DOHH2 (cell line): ENCODE data around the gene TMCO1.
"Not testable (repeated sequence)": the region's sequence is repeated elsewhere in the genome, so short reads cannot be mapped to it uniquely, and the experiment has no call there.

Experiments used
- H3F3A ChIP-seq: fragments of 200-600 bp; sonication (generic), shearing (Covaris generic); 2 replicates; pipeline ENCODE4 v1.6.0; 2016; ENCODE audit warnings: antibody characterized with exemption, mild to moderate bottlenecking; ENCODE audit not compliant: control insufficient read depth, insufficient read depth
- H3K27ac ChIP-seq: fragments of 200-600 bp; sonication (generic); 2 replicates; pipeline ENCODE4 v1.5.1; 2014; ENCODE audit warnings: low read depth, mild to moderate bottlenecking, low read length, moderate library complexity
- H3K27me3 ChIP-seq: fragments of 200-600 bp; sonication (generic); 2 replicates; pipeline ENCODE4 v1.6.1; 2014; ENCODE audit warnings: mild to moderate bottlenecking, low read length, mixed read lengths; ENCODE audit not compliant: control insufficient read depth
- H3K36me3 ChIP-seq: fragments of 200-600 bp; sonication (generic); 2 replicates; pipeline ENCODE4 v1.6.1; 2014; ENCODE audit warnings: mild to moderate bottlenecking, low read length, moderate library complexity, mixed read lengths; ENCODE audit not compliant: control insufficient read depth
- H3K4me1 ChIP-seq: fragments of 200-600 bp; sonication (generic); 2 replicates; pipeline ENCODE4 v1.6.1; 2014; ENCODE audit warnings: mild to moderate bottlenecking, low read length, mixed read lengths; ENCODE audit not compliant: control insufficient read depth
- H3K4me2 ChIP-seq: fragments of 200-600 bp; sonication (generic); 2 replicates; pipeline ENCODE4 v1.6.0; 2014; ENCODE audit warnings: mild to moderate bottlenecking, low read length, moderate library complexity
- H3K4me3 ChIP-seq: fragments of 200-600 bp; sonication (generic); 2 replicates; pipeline ENCODE4 v1.5.1; 2014; ENCODE audit warnings: mild to moderate bottlenecking, low read length, mixed read lengths
- H3K79me2 ChIP-seq: fragments of 200-600 bp; sonication (generic); 2 replicates; pipeline ENCODE4 v1.6.1; 2014; ENCODE audit warnings: mild to moderate bottlenecking, low read length, mixed read lengths; ENCODE audit not compliant: control insufficient read depth
- H3K9me2 ChIP-seq: fragments of 200-600 bp; sonication (generic); replicated peaks from 2 replicates; pipeline ENCODE4 v1.6.1; 2014; ENCODE audit warnings: mild to moderate bottlenecking, low read length, mixed read lengths; ENCODE audit not compliant: control insufficient read depth
- H3K9me3 ChIP-seq: fragments of 200-600 bp; sonication (generic); 2 replicates; pipeline ENCODE4 v1.6.1; 2014; ENCODE audit warnings: antibody characterized with exemption, low read length, mixed read lengths; ENCODE audit not compliant: control insufficient read depth, insufficient read depth
- H4K20me1 ChIP-seq: fragments of 200-600 bp; sonication (generic); 2 replicates; pipeline ENCODE4 v1.6.0; 2014; ENCODE audit warnings: low read depth, mild to moderate bottlenecking, antibody characterized with exemption, low read length, moderate library complexity; ENCODE audit not compliant: control insufficient read depth, insufficient read depth
- EZH2phosphoT487 ChIP-seq: fragments of 200-600 bp; sonication (generic); IDR thresholded peaks from 2 replicates; pipeline ENCODE4 v1.6.1; 2017; ENCODE audit warnings: borderline replicate concordance, mild to moderate bottlenecking, antibody characterized with exemption, low read length, moderate library complexity, mixed read lengths
- TF ChIP-seq, protein P1 (sequence below): fragments of 200-600 bp; sonication (generic); IDR thresholded peaks from one replicate; pipeline ENCODE4 v1.5.1; 2014; ENCODE audit warnings: antibody characterized with exemption, mild to moderate bottlenecking, low read depth, low read length; ENCODE audit not compliant: poor library complexity, severe bottlenecking

The TMCO1 gene

DNA sequence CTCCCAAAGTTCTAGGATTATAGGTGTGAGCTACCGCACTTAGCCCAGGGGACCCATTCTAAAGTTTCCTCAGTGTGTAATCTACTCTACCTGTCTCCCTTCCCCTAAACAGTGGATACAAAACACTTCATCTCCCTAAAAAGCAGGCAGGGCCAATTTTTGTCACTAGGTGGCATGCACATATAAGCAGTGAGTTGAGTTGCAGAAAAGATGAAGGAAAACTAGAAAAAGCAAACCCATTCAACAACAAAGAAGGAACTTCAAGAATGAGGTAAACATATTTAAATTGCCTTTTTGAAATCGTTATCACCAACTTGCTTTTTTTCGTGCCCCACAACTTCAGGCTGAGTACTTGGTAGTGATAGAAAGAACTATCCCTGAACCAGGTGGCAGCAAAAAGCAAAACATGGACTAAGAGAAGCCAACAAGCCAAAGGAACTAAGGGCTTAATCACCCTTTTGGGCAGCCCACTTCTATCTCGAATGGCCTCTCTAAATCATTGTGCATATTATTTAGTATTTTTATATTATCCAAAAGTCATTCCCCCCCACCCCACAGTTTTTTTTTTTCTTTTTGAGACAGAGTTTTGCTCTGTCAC, 50.7 kb downstream of the TMCO1 start:
- Histone ChIP-seq H3K36me3 (no peaks in the 10 kb centered on the region), H4K20me1 (no peaks in the 10 kb centered on the region; the same call in 1 of the 2 replicates), H3K4me1 (peaks cover 3% of the 10 kb centered on the region; the same call in 1 of the 2 replicates), H3K79me2 (no peaks in the 10 kb centered on the region), H3K9me3 (no peaks in the 10 kb centered on the region), H3F3A (no peaks in the 10 kb centered on the region), H3K9me2 (no peaks in the 10 kb centered on the region), H3K4me3 (no peak overlapping the region), H3K27me3 (peaks cover 13% of the 10 kb centered on the region), H3K27ac (no peak overlapping the region), H3K4me2 (no peak overlapping the region)
- TF ChIP-seq EZH2phosphoT487, result no peak
- TF ChIP-seq, protein P1, sequence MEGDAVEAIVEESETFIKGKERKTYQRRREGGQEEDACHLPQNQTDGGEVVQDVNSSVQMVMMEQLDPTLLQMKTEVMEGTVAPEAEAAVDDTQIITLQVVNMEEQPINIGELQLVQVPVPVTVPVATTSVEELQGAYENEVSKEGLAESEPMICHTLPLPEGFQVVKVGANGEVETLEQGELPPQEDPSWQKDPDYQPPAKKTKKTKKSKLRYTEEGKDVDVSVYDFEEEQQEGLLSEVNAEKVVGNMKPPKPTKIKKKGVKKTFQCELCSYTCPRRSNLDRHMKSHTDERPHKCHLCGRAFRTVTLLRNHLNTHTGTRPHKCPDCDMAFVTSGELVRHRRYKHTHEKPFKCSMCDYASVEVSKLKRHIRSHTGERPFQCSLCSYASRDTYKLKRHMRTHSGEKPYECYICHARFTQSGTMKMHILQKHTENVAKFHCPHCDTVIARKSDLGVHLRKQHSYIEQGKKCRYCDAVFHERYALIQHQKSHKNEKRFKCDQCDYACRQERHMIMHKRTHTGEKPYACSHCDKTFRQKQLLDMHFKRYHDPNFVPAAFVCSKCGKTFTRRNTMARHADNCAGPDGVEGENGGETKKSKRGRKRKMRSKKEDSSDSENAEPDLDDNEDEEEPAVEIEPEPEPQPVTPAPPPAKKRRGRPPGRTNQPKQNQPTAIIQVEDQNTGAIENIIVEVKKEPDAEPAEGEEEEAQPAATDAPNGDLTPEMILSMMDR, result peak; percentile 84

DNA sequence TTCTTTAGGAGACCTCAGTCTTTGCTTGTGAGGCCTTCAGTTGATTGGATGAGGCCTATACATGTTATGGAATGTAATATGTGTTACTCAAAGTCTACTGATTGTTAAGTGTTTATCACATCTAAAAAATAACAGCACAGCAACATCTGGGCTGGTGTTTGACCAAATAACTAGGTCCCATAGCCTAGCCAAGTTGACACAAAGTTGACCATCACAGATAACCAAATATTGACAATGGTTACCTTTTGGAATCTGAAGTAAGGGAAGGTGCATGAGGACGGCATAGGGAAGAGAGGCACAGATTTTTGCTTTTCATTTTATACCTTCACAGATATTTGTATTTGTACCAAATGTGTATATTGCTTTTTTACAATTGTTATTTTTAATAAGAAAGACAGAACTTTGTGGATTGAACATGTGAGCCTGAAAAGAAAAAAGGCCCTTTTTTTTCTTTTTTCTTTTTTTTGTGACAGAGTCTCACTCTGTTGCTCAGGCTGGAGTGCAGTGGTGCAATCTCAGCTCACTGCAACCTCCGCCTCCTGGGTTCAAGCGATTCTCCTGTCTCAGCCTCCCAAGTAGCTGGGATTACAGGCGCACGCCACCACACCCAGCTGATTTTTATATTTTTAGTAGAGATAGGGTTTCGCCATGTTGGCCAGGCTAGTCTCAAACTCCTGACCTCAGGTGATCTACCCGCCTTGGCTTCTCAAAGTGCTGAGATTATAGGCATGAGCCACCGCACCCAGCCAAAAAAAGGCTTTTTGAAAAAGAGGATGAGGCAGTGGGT, 52.2 kb downstream of the TMCO1 start:
- H3K27me3 ChIP-seq, result peaks cover 13% of the 10 kb centered on the region
- H3K9me2 ChIP-seq, H3K4me1 ChIP-seq, H3K9me3 ChIP-seq, H3K4me3 ChIP-seq, H4K20me1 ChIP-seq, H3F3A ChIP-seq, H3K27ac ChIP-seq, H3K4me2 ChIP-seq, H3K36me3 ChIP-seq, H3K79me2 ChIP-seq: not testable (repeated sequence)

DNA sequence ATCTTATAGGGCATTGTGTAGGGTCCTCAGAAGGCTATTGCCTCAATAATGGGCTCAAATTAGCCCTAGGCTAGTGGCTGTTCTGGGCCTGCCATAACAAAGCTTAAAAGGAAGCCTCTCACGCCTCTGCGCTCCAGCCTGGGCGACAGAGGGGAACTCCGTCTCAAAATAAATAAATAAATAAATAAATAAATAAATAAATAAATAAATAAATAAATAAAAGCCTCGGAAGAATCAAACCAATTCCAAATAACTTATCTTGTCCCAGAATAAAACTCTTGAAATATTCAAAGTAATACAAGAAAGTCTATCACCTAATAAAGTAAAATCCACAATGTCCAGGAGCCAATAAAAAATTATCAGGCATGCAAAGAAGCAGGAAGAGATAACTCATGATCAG, 55.9 kb downstream of the TMCO1 start:
- no peaks in the 10 kb centered on the region for H4K20me1 ChIP-seq
- H3K36me3 ChIP-seq, result no peaks in the 10 kb centered on the region
- no peaks in the 10 kb centered on the region for H3K4me1 ChIP-seq
- H3K9me2 ChIP-seq, result no peaks in the 10 kb centered on the region
- H3K4me2 ChIP-seq, result no peak overlapping the region
- no peaks in the 10 kb centered on the region for H3K9me3 ChIP-seq
- no peak overlapping the region for H3K4me3 ChIP-seq
- no peak for TF ChIP-seq EZH2phosphoT487
- TF ChIP-seq, protein P1, result no peak
- H3K79me2 ChIP-seq, result no peaks in the 10 kb centered on the region
- peaks cover 29% of the 10 kb centered on the region for H3K27me3 ChIP-seq
- H3K27ac ChIP-seq, result no peak overlapping the region
- H3F3A ChIP-seq, result no peaks in the 10 kb centered on the region
